OCI-LY1 (cell line): ENCODE data around the gene NCAPG2.

Experiments
- H2AFZ ChIP-seq: fragments of 200-600 bp; sonication (generic), shearing (Covaris generic); 2 replicates; pipeline ENCODE4 v1.6.0; 2014; ENCODE audit warnings: antibody characterized with exemption, mild to moderate bottlenecking, low read length
- H3F3A ChIP-seq: fragments of 200-600 bp; sonication (generic), shearing (Covaris generic); 2 replicates; pipeline ENCODE4 v1.6.0; 2014; ENCODE audit warnings: mild to moderate bottlenecking, antibody characterized with exemption, low read length, moderate library complexity; ENCODE audit not compliant: insufficient read depth
- H3K27ac ChIP-seq: fragments of 200-600 bp; sonication (generic); 2 replicates; pipeline ENCODE4 v1.5.1; 2014; ENCODE audit warnings: low read length, mixed run types, mild to moderate bottlenecking, low read depth; ENCODE audit not compliant: poor library complexity, severe bottlenecking
- H3K27me3 ChIP-seq: fragments of 200-600 bp; sonication (generic); 2 replicates; pipeline ENCODE4 v1.6.0; 2014; ENCODE audit warnings: antibody characterized with exemption, mild to moderate bottlenecking, low read length, moderate library complexity; ENCODE audit not compliant: insufficient read depth
- H3K36me3 ChIP-seq: fragments of 200-600 bp; sonication (generic); 2 replicates; pipeline ENCODE4 v1.6.1; 2014; ENCODE audit warnings: mild to moderate bottlenecking, antibody characterized with exemption, low read length, moderate library complexity, mixed read lengths; ENCODE audit not compliant: insufficient read depth
- H3K4me1 ChIP-seq: fragments of 200-600 bp; sonication (generic); 2 replicates; pipeline ENCODE4 v1.5.1; 2014; ENCODE audit warnings: mild to moderate bottlenecking, low read length, moderate library complexity; ENCODE audit not compliant: insufficient read depth, severe bottlenecking
- H3K4me2 ChIP-seq: fragments of 200-600 bp; sonication (generic), shearing (Covaris generic); 2 replicates; pipeline ENCODE4 v1.6.1; 2014; ENCODE audit warnings: low read length
- H3K4me3 ChIP-seq: fragments of 200-600 bp; sonication (generic); 2 replicates; pipeline ENCODE4 v1.5.1; 2014; ENCODE audit warnings: low read length, low read depth, mild to moderate bottlenecking, mixed read lengths; ENCODE audit not compliant: poor library complexity, severe bottlenecking
- H3K79me2 ChIP-seq: fragments of 200-600 bp; shearing (Covaris generic); 2 replicates; pipeline ENCODE4 v1.6.1; 2016; ENCODE audit warnings: mixed run types, low read length, mixed read lengths; ENCODE audit not compliant: insufficient read depth
- H3K9ac ChIP-seq: fragments of 200-600 bp; sonication (generic), shearing (Covaris generic); 2 replicates; pipeline ENCODE4 v1.6.1; 2014; ENCODE audit warnings: mild to moderate bottlenecking, low read length, mixed read lengths
- H3K9me2 ChIP-seq: fragments of 200-600 bp; sonication (generic), shearing (Covaris generic); 2 replicates; pipeline ENCODE4 v1.6.1; 2014; ENCODE audit warnings: low read depth, mild to moderate bottlenecking, low read length, mixed read lengths
- H3K9me3 ChIP-seq: fragments of 200-600 bp; shearing (Covaris generic); 2 replicates; pipeline ENCODE4 v1.6.1; 2014; ENCODE audit warnings: low read length, mixed read lengths
- H4K20me1 ChIP-seq: fragments of 200-600 bp; sonication (generic), shearing (Covaris generic); 2 replicates; pipeline ENCODE4 v1.6.0; 2016; ENCODE audit warnings: mild to moderate bottlenecking, low read length; ENCODE audit not compliant: insufficient read depth
- EZH2 ChIP-seq: fragments of 200-600 bp; sonication (generic), shearing (Covaris generic); IDR thresholded peaks from 2 replicates; pipeline ENCODE4 v1.8.0; 2017; ENCODE audit warnings: borderline replicate concordance, mixed run types, mild to moderate bottlenecking, antibody characterized with exemption, low read length, moderate library complexity, mixed read lengths
- TF ChIP-seq, protein P1 (sequence below): fragments of 200-600 bp; sonication (generic), shearing (Covaris generic); IDR thresholded peaks from 2 replicates; pipeline ENCODE4 v1.5.1; 2017; ENCODE audit warnings: mild to moderate bottlenecking, antibody characterized with exemption, low read length, moderate library complexity, mixed read lengths

NCAPG2 gene, protein sequence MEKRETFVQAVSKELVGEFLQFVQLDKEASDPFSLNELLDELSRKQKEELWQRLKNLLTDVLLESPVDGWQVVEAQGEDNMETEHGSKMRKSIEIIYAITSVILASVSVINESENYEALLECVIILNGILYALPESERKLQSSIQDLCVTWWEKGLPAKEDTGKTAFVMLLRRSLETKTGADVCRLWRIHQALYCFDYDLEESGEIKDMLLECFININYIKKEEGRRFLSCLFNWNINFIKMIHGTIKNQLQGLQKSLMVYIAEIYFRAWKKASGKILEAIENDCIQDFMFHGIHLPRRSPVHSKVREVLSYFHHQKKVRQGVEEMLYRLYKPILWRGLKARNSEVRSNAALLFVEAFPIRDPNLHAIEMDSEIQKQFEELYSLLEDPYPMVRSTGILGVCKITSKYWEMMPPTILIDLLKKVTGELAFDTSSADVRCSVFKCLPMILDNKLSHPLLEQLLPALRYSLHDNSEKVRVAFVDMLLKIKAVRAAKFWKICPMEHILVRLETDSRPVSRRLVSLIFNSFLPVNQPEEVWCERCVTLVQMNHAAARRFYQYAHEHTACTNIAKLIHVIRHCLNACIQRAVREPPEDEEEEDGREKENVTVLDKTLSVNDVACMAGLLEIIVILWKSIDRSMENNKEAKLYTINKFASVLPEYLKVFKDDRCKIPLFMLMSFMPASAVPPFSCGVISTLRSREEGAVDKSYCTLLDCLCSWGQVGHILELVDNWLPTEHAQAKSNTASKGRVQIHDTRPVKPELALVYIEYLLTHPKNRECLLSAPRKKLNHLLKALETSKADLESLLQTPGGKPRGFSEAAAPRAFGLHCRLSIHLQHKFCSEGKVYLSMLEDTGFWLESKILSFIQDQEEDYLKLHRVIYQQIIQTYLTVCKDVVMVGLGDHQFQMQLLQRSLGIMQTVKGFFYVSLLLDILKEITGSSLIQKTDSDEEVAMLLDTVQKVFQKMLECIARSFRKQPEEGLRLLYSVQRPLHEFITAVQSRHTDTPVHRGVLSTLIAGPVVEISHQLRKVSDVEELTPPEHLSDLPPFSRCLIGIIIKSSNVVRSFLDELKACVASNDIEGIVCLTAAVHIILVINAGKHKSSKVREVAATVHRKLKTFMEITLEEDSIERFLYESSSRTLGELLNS

DNA sequence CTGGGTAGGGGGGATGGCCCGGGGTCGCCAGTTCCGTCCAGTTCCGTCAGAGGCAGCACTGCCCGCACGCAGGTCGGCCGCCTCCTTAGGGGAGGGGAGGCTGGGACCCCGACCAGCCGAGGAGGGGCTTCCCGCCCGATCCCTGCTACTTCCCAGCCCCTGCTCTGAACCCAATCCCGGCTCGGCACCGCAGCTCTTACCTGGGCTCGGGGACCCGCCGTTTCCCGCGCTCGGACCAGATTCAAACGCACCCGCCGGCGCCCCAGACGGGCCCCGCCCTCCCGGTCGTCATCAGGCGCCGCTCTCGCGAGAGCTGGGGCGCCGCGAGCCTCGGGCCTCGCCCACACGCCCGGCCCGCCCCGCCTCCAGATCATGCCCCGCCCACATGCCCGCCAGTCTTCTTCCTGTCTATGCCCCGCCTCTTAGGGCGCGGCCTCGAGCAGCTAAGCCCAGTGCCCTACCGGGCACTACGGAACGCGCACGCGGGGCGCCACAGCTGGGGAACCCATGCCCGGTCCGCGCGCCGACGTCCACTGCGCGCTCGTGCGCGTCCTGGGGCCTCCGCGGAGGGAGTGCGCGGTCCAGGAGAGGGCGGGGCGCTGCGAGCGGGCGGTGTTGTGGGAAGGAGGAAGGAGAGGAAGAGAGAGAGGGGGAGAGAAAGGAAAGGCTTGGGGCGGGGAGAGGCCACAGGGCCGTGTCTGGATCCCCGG, at the start of gene NCAPG2:
Gene NCAPG2, minus strand, starts transcription at position 281 of the 710 bp plus-strand sequence. CDS start 2,905 bp downstream, outside the sequence.
- TF ChIP-seq, protein P1, sequence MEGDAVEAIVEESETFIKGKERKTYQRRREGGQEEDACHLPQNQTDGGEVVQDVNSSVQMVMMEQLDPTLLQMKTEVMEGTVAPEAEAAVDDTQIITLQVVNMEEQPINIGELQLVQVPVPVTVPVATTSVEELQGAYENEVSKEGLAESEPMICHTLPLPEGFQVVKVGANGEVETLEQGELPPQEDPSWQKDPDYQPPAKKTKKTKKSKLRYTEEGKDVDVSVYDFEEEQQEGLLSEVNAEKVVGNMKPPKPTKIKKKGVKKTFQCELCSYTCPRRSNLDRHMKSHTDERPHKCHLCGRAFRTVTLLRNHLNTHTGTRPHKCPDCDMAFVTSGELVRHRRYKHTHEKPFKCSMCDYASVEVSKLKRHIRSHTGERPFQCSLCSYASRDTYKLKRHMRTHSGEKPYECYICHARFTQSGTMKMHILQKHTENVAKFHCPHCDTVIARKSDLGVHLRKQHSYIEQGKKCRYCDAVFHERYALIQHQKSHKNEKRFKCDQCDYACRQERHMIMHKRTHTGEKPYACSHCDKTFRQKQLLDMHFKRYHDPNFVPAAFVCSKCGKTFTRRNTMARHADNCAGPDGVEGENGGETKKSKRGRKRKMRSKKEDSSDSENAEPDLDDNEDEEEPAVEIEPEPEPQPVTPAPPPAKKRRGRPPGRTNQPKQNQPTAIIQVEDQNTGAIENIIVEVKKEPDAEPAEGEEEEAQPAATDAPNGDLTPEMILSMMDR, result no peak
- TF ChIP-seq EZH2, result no peak
- peak within 1 kb of the TSS; percentile 79 for H3K4me2 ChIP-seq
- H3K9me3 ChIP-seq, result peaks cover 13% of the 10 kb centered on the region
- no peaks in the 10 kb centered on the region for H3K27me3 ChIP-seq
- H3K27ac ChIP-seq, result peak within 1 kb of the TSS; percentile 75
- no peak within 1 kb of the TSS for H2AFZ ChIP-seq
- H3K36me3 ChIP-seq, result peaks cover 38% of the 10 kb centered on the region
- peak within 1 kb of the TSS; percentile 98 for H3K4me3 ChIP-seq
- H3K4me1 ChIP-seq, result peaks cover 42% of the 10 kb centered on the region
- no peaks in the 10 kb centered on the region for H3K9me2 ChIP-seq
- peaks cover 47% of the 10 kb centered on the region for H3K79me2 ChIP-seq
- H3K9ac ChIP-seq, result peak within 1 kb of the TSS; percentile 99
- H3F3A ChIP-seq, result no peaks in the 10 kb centered on the region
- H4K20me1 ChIP-seq, result no peaks in the 10 kb centered on the region

DNA sequence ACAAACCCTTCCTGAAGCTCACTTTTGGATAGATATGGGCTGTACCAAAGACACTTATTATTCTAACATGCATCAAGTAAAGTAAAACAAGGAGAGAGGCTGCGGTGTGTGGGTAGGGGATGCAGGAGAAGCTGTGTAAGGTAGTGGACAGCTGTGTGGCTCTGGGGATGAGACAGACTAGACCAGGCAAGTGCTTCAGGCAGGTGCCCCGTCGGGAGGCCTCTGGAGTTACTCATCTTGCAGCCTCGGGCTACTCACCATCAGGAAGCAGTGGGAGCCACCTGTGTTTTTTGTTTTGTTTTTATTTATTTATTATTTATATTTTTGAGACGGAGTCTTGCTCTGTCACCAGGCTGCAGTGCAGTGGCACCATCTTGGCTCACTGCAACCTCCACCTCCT, 49.3 kb upstream of the NCAPG2 start:
- Histone ChIP-seq H3F3A (no peaks in the 10 kb centered on the region), H3K4me3 (no peak overlapping the region), H3K27ac (no peak overlapping the region), H3K9ac (no peak overlapping the region), H3K36me3 (peaks cover 9% of the 10 kb centered on the region; the same call in 1 of the 2 replicates), H3K4me2 (no peak overlapping the region), H4K20me1 (no peaks in the 10 kb centered on the region), H3K79me2 (no peaks in the 10 kb centered on the region), H2AFZ (no peak overlapping the region), H3K27me3 (no peaks in the 10 kb centered on the region), H3K9me2 (no peaks in the 10 kb centered on the region), H3K9me3 (no peaks in the 10 kb centered on the region), H3K4me1 (no peaks in the 10 kb centered on the region)
- TF ChIP-seq, protein P1, result no peak
- no peak for TF ChIP-seq EZH2

DNA sequence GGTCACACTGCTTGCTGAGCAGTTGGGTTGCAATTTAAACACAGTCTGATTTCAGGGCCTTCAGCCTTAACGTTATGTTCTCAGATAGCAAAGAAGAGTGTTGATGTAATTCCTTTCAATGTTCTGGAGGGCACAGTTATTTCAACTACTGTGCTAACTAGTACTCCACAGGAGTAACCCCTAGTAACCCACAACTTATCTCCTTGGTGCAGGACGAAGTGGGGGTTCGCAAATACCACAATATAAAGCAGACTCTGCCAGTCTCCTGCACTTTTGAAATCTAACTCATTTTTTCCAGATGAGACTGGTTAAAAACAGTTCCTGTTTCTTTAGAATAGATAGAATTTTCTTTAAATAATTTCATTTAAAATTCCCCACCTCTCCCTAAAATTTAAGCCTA, 47.1 kb upstream of the NCAPG2 start:
- no peaks in the 10 kb centered on the region for H3F3A ChIP-seq
- H4K20me1 ChIP-seq, result no peaks in the 10 kb centered on the region
- H3K27me3 ChIP-seq, result no peaks in the 10 kb centered on the region
- no peaks in the 10 kb centered on the region for H3K36me3 ChIP-seq
- no peaks in the 10 kb centered on the region for H3K9me2 ChIP-seq
- TF ChIP-seq, protein P1, result no peak
- TF ChIP-seq EZH2, result no peak
- H3K79me2 ChIP-seq, result no peaks in the 10 kb centered on the region
- H3K27ac ChIP-seq, result no peak overlapping the region
- no peaks in the 10 kb centered on the region for H3K9me3 ChIP-seq
- no peak overlapping the region for H2AFZ ChIP-seq
- H3K4me1 ChIP-seq, result no peaks in the 10 kb centered on the region
- H3K4me3 ChIP-seq, result no peak overlapping the region
- no peak overlapping the region for H3K9ac ChIP-seq
- no peak overlapping the region for H3K4me2 ChIP-seq
